GM18861 (cell line): ENCODE data around the gene FAHD2B.
"Not testable (repeated sequence)": the region's sequence is repeated elsewhere in the genome, so short reads cannot be mapped to it uniquely, and the experiment has no call there.

Experiments
- ATAC-seq: cut with Tn5 transposase; IDR thresholded peaks from one replicate; pipeline ENCODE4 v1.9.1; 2021; ENCODE audit not compliant: unreplicated experiment

The FAHD2B gene, protein sequence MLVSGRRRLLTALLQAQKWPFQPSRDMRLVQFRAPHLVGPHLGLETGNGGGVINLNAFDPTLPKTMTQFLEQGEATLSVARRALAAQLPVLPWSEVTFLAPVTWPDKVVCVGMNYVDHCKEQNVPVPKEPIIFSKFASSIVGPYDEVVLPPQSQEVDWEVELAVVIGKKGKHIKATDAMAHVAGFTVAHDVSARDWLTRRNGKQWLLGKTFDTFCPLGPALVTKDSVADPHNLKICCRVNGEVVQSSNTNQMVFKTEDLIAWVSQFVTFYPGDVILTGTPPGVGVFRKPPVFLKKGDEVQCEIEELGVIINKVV

DNA sequence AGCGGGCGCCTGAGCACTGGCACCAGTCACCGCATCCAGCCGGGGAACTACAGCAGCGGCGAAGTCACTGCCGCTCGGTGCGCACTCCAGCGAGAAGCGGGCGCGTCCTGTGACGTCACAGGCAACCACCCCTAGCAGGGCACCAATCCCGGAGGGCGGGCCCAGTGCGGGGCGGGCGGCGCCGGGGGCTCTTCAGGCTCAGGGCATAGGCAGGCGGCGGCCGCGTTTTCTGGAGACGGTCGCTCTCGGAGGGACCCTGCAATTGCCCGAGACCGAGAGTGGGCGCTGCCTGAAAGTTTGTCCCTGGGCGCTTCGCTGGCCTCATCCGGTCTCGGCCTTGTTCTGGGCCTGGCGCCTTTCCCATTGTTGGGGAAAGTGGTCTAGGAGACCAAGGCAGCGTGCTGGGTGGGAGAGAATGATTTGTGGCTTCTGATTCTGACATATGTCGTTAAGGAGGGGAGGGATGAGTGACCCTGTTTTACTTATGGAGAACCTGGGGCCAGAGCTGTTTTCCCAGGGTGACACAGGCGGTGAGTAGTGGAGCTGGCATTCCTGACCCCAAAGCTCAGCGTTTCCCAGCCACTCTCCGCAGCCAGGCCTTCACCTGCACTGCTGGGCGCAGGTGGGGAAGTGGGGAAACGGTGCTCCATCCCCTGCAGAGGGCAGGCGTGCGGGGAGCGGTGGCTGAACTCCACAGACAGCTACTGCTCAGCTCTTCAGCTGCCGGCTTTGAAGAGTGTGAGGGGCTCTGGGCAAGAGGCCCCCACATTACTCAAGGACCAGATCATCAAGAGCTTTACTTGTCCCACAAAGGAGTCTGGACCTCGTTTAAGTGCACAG is at the start of gene FAHD2B:
FAHD2B (minus strand) TSS at position 111 of the 840 bp plus-strand sequence. CDS start 3,176 bp downstream, outside the sequence.
- peak; percentile 82 for ATAC-seq

DNA sequence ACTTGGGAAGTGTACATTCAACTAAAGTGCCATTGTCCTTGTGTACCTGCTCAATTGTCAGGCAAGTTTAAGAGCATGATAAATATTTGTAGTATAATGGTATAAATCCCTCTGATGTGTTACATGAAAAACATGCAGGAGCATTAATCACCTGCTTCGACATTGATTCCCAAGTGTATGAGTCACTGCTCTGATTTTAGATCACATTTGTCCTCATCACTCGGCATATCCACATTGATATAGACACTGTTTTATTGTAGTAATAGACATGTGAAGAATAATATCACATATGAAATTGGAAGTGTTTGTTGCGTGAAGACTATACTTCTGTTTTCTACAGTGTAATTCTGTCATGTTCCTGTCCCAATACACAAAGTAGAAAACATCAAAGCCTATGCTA is 49.3 kb upstream of the FAHD2B start:
- ATAC-seq, result not testable (repeated sequence)

DNA sequence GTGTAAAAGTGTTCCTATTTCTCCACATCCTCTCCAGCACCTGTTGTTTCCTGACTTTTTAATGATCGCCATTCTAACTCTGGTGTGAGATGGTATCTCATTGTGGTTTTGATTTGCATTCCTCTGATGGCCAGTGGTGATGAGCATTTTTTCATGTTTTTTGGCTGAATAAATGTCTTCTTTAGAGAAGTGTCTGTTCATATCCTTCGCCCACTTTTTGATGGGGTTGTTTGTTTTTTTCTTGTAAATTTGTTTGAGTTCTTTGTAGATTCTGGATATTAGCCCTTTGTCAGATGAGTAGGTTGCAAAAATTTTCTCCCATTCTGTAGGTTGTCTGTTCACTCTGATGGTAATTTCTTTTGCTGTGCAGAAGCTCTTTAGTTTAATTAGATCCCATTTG is 34.4 kb upstream of the FAHD2B start:
- not testable (repeated sequence) for ATAC-seq

DNA sequence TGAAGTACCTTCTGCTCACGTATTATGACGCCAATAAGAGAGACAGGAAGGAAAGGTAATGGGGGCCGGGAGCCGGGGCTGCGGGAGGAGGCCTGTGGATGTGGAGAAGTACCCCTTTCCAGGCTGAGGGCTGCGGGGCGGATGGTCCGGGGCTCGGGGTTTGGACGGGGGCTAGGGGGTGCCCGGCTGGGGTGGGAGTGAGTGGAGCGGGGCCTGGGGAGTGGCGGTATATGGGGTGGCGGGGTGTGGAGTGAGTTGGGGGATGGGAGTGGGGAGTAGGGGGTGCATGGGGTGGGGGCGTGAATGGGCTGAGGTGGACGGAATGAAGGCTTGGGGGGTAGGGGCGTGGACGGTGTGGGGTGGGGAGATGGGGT is 19.2 kb upstream of the FAHD2B start:
- not testable (repeated sequence) for ATAC-seq

DNA sequence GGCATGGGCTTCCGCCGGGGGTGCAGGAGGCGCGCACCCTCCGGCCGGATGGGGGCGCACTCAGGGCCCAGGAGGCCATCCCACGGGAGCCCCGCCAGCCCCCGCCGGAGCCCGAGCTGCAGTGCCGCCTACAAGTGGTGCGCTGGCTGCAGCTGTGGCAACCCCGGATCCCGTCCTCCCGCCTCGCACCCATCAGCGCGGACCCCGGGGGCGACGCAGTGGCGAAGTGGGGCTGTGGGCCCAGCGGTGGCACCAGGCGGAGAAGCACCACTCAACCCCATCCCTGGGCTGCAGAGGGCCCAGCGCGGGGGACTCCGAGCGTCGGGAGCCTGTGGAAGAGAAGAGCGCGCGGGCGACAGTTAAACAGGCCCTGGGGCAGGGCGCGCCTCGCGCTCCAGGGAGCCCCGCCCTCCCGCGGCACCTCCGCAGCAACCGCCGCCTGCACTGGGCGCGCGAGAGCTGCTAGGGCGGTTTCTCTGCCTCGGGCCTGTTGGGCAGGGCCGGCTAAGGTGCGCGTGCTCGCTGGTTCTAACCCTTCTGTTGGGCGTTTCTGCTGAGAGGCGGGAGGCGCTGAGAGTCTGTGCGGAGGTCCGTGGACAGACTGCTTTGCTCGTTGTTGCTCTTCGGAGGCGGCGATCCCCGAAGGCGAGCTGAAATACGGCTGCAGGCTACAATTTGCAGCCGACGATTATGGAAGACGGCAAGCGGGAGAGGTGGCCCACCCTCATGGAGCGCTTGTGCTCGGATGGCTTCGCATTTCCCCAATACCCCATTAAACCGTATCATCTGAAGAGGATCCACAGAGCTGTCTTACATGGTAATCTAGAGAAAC is 18.6 kb upstream of the FAHD2B start, which contains the start of gene ANKRD36:
ANKRD36 (plus strand) TSS at position 104 of the 832 bp plus-strand sequence; CDS start at position 691, 587 bp downstream.
- ATAC-seq, result peak; percentile 82

DNA sequence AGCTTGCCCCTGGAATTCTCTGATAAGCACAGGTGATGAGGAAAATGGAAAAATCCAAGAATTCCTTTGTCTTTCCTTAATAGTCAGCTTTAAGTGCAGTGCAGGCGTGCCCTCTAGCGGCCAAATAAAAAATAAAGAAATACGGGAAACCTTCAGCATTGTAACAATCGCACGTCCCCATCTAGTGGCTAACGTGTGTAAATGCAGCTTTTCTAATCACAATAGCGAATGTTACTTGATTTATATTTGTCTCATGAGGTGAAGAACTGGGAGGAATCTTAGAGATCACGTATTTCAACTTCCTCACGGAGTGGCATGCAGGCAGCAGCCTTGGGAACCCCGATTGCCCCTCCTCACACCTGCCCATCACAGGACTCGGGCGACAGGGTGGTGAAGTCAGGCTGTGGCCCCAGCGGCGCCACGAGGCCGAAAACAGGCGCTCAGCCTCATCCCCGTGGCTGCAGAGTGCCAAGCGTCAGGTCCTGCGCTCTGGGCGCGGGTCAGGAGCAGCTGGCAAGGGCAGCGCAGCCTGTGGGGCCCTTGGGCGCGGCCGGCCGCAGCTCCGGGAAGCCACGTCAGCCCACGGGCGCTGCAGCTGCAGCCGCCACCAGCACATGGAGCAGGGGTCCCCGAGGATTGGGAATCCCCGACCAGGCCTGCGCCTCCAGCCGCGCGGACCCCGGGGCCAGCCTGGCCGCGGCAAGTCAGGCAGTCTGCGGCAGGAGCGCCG is 17.8 kb upstream of the FAHD2B start:
- ATAC-seq, result peak; percentile 57

DNA sequence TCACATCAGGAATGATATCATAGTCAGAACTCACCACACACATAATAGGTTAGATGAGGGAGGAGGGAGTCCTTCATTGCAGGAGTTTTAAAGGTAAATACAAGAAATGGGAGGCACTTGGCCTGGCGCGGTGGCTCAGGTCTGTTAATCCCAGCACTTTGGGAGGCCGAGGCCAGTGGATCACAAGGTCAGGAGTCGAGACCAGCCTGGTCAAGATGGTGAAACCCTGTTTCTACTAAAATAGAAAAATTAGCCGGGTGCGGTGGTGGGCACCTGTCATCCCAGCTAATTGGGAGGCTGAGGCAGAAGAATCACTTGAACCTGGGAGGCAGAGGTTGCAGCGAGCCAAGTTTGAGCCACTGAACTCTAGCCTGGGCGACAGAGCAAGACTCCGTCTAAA is 16.6 kb upstream of the FAHD2B start:
- not testable (repeated sequence) for ATAC-seq

DNA sequence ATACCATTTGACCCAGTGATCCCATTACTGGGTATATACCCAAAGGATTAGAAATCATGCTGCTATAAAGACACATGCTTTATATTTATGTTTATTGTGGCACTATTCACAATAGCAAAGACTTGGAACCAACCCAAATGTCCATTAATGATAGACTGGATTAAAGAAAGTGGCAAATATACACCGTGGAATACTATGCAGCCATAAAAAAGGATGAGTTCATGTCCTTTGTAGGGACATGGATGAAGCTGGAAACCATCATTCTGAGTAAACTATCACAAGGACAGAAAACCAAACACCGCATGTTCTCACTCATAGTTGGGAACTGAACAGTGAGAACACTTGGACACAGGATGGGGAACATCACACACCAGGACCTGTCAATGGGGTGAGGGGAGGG is 12.2 kb upstream of the FAHD2B start:
- not testable (repeated sequence) for ATAC-seq

DNA sequence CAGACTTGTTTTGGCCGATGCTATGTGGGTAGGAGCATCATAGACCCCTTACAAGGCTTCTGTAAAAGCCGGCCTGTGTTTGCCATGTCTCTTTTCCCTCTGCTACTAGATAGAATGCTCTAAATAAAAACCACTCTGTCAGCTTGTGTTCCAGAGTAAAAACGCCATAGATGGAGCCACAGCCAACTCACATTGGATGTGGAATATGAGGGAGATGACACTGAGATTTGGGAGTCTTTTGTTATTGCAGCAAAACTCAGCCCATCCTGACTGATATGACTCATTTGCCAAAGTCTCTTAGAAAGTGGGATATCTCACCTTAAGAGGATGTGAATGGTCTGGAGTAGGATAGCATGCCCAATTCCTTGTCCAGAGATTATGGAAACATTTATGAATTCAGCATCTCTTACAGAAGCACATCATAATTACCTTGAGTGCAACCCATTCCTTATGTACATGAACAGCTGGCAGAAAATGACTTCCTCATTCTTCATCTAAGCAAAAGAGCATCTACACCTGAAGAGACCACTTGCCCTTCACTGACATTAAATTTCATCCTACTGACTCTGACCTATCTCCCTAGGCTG is 4.2 kb upstream of the FAHD2B start:
- ATAC-seq, result not testable (repeated sequence)

DNA sequence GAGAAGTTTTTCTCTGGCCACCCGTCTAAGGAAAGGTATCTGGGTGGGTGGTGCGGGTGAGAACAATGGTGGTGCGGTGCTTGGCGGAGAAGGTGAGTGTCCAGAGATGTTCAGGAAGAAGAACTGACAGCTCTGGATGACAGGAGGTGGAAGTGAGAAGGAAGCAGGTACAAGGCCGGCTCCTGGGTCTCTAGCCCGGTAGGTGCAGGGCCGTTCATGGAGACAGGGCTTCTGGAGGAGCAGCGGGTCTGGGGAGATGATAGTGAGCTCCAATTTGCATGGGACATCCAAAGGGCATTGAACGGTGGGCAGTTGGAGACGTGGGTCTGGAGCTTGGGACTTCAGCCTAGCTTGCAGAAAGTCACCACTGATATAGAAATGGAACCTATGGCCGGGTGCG is 979 bp upstream of the FAHD2B start:
- ATAC-seq, result no peak

DNA sequence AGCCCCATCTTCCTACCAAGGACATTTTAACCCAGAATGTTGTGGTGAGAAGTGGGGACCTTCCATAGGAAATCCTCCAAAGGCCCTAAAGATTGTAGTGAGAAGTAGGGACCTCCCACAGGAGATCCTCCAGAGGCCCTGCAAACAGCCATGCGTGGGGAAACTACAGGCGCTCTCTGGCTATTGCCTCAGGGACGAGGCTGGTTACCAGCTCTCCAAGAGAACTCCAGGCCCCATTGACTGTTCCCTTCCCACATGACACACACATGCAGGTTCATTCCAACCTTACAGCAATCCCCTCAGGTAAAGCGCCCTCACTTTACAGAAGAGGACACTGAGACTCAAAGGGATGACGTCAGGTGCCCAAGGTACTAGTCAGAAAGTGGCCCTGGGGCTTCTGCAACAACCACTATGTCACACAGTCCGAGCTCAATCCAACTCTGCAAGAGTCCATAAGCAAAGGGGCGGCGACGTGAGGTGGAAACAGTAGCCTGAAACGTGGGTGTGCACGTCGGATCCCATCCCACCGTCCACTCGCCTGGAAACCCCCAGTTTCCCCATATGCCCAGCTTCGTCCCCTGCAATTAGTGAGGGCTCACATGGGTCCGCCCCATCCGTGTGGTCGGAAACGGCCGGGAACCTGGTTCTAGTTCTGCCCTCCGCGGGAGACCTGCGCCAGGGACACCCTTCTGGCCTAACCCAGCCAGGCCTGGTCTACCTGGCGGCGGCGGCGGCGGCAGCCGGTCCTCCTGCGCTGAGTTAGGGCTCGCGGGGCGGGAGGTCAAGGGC is 505 bp downstream of the FAHD2B start:
- ATAC-seq, result peak; percentile 13

DNA sequence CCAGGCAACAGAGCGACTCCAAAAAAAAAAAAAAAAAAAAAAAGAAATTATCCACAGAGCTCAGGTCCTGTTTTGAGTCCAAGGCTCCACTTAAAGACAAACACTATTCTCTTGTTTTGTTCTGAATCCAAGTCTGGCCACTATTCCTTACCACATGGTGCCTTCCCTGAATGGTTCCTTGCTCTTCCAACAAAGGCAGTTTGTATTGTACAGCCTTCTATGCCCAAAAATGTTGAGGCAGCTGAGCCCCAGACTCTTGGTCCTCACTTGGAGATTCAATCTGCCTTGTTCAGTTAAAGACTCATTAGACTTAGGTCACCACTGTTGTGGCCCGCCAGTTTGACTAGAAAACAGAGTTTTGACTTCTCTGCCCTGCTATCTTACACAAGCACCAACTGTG is 1.7 kb downstream of the FAHD2B start:
- not testable (repeated sequence) for ATAC-seq

DNA sequence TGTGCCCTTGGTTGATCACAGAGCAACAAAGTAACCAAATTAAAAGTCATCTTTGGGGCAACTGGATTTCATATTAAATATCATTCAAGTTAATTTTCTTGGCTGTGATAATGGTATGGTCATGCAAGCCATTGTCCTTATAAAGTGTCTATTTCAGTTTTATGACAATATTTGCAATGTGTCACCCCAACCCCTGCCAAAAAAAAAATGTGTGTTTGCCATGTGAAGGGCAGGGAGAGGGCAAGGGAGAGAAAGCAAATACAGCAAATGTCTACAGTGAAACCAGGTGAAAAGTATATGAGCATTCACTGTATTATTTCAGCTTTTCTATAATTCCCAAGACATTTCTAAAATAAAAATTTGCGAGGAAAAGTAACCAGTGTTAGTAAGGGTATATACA is 6.0 kb downstream of the FAHD2B start:
- ATAC-seq, result not testable (repeated sequence)

DNA sequence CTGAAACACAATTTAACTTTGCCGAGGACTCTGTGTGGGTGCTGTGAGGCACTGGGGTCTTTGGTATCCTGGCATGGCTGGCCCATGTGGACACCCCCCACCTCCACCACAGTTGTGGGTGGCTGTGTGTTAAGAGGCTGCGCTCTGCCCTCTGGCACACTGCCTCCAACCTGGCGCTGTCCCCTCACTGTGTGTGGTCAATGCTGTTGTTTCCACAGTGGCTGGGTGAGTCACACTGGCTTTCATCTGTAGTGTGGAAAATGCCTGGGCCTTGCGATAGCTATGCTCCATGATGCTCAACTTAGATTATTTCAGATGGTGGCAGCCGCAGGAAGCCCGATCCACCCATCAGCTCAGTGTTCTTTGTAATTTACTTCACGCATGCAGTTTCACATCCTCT is 9.6 kb downstream of the FAHD2B start:
- not testable (repeated sequence) for ATAC-seq

DNA sequence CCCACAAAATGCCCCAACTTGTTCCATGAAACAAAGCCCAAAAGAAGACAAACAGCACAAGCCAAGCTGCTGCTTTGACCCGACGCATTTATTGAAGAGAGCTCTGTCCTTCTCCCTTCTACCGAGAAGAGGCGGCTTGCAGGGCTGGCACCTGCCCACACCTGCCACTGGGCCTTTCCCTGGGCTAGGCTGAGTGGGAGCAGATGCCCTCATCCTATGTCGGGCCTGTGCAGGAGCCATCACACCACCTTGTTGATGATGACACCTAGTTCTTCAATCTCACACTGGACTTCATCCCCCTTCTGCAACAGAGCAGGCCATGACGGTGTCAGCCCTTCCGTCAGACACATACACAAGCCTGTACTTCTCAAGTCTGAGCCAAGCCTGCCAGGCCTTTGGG is 11.2 kb downstream of the FAHD2B start:
- not testable (repeated sequence) for ATAC-seq

DNA sequence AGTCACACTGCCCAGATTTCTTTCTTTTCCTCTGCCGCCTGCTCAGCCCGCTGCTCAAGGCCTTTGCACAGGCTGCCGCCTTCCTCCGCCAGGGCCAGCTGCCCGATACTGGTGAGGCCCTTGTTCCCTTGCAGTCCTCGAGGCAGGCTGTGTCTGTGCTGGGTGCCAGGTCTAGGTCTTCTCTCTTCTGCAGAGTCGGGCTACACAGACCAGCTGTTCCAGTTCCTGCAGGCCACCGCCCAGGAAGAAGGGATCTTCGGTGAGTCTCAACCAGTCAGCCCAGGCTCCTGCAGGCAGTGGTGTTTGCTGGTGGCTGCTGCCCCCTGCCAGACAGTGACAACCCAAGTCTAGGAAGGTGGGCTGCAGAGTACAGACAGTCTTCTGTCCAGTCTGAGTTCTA is 12.5 kb downstream of the FAHD2B start:
- not testable (repeated sequence) for ATAC-seq

DNA sequence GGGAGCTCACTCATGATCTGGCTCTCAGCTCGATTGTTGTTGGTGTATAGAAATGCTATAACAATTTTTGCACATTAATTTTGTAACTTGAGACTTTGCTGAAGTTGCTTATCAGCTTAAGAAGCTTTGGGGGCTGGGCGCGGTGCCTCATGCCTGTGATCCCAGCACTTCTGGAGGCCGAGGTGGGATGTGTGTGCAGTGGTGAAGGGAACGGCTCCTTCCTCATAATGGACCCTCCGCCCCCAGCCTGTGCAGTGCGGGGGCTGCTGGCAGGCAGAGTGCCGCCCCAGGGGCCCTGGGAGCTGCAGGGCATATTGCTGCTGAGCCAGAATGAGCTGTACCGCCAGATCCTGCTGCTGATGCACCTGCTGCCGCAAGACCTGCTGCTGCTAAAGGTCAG is 13.8 kb downstream of the FAHD2B start:
- not testable (repeated sequence) for ATAC-seq

DNA sequence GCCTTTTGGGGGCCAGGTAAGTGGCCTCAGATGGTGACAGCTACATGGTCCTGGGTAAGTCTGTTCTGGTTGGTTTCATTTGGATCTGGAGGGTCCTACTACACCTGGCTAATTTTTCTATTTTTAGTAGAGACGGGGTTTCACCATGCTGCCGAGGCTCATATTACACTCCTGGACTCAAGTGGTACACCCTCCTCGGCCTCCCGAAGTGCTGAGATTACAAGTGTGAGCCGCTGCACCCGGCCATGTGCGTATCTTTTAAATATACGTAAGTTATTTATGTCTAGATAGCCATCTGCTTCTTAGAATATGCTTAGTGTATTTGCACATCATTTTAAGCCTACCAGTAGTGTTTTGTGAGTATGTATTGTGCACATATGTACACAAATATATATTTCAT is 17.5 kb downstream of the FAHD2B start:
- ATAC-seq, result not testable (repeated sequence)

DNA sequence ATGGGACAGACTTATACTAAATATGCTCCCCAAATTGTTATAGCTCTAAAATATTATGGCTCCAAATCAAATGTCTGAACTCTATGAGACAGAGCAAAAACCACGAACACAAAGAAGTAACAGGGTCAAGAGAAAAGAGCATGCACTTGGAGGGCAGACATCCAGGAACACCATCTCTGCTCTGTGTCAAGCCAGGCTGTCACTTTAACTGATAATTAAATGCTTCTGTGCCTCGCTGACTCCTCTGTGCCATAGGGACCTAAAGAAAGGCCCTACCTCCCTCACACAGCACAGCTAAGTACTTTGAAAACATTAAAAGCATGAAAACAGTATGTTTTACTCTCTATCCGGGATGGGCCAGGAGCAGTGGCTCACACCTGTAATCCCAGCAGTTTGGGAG is 23.8 kb downstream of the FAHD2B start:
- not testable (repeated sequence) for ATAC-seq
